ENCODE results near the gene RUNDC3A.

DNA sequence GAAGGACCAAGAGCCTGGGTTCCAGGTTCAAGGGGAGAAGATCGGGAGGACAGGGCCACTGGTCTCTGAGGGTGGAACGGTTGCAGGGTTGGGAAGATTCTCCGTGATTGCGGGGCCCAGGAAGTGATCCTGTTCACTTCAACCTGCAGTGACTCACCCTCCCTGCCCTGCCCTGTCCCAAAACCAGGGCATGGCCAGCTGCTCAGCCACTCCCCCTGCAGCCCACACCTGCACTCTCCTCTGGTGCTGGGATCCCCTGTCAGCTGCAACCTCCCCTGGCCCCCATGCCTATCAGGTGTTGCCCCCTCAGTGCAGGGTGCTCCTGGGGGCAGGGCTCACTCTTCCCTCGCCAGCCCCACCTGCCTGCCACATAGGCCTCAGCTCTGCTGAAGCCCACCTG lies 1.1 kb downstream of the RUNDC3A start:
- TF ChIP-seq, protein P1, sequence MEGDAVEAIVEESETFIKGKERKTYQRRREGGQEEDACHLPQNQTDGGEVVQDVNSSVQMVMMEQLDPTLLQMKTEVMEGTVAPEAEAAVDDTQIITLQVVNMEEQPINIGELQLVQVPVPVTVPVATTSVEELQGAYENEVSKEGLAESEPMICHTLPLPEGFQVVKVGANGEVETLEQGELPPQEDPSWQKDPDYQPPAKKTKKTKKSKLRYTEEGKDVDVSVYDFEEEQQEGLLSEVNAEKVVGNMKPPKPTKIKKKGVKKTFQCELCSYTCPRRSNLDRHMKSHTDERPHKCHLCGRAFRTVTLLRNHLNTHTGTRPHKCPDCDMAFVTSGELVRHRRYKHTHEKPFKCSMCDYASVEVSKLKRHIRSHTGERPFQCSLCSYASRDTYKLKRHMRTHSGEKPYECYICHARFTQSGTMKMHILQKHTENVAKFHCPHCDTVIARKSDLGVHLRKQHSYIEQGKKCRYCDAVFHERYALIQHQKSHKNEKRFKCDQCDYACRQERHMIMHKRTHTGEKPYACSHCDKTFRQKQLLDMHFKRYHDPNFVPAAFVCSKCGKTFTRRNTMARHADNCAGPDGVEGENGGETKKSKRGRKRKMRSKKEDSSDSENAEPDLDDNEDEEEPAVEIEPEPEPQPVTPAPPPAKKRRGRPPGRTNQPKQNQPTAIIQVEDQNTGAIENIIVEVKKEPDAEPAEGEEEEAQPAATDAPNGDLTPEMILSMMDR (IDR thresholded peaks at IDR 0.05): no peak
- no peak for TF ChIP-seq POLR2A (IDR thresholded peaks at IDR 0.05)

Data from ovary (tissue), 3 donors.